Colon (tissue), 2 donors: ENCODE data around the gene PLXNA4.
"Not testable (repeated sequence)": the region's sequence is repeated elsewhere in the genome, so short reads cannot be mapped to it uniquely, and the experiment has no call there.

Source experiments
- FAIRE-seq: peaks from 2 replicates; lab custom pipeline; 2012; peaks lifted over from hg19 to GRCh38; lab: Jason Lieb, UNC
- donor health status: control.
- donor health status: control.

The PLXNA4 gene, protein sequence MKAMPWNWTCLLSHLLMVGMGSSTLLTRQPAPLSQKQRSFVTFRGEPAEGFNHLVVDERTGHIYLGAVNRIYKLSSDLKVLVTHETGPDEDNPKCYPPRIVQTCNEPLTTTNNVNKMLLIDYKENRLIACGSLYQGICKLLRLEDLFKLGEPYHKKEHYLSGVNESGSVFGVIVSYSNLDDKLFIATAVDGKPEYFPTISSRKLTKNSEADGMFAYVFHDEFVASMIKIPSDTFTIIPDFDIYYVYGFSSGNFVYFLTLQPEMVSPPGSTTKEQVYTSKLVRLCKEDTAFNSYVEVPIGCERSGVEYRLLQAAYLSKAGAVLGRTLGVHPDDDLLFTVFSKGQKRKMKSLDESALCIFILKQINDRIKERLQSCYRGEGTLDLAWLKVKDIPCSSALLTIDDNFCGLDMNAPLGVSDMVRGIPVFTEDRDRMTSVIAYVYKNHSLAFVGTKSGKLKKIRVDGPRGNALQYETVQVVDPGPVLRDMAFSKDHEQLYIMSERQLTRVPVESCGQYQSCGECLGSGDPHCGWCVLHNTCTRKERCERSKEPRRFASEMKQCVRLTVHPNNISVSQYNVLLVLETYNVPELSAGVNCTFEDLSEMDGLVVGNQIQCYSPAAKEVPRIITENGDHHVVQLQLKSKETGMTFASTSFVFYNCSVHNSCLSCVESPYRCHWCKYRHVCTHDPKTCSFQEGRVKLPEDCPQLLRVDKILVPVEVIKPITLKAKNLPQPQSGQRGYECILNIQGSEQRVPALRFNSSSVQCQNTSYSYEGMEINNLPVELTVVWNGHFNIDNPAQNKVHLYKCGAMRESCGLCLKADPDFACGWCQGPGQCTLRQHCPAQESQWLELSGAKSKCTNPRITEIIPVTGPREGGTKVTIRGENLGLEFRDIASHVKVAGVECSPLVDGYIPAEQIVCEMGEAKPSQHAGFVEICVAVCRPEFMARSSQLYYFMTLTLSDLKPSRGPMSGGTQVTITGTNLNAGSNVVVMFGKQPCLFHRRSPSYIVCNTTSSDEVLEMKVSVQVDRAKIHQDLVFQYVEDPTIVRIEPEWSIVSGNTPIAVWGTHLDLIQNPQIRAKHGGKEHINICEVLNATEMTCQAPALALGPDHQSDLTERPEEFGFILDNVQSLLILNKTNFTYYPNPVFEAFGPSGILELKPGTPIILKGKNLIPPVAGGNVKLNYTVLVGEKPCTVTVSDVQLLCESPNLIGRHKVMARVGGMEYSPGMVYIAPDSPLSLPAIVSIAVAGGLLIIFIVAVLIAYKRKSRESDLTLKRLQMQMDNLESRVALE (N-terminal part only)

DNA sequence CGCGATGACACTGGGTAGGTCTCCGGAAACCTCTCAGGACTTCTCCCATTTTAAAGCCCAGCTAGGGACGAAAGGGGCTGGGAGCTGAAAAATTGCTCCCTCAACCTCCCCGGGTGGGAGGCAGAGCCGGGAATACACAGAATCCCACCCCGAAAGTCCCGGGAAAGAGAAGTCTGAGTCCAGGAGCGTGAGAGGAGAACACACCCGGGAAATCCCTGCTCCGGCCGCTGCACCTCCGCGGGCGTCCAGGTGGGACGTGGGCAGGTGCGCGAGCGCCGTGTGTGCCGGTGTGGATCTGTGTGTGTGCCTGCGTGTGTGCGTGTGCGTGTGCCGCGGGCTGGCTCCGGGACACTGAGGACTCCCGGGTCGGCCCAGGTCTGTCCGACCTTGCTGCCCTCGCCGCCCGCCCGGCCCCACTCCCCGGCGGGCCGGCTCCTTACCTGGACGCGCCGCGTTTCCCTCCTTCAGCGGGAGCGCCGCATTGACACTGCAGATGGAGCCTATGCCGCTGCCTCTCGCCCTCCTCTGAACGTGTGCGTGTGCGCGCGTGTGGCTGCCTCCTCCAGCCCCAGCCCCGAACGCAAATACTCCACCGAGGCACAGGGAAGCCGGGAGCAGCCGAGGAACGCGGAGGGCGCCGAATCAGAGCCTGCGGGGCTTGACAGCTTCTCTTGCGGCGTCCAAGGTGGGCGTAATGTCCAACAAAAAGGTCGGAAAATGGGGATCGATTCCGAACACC lies at the start of gene PLXNA4:
Gene PLXNA4, minus strand, starts transcription at position 489 of the 739 bp plus-strand sequence. CDS start 67,777 bp downstream, outside the sequence.
- no peak for FAIRE-seq

DNA sequence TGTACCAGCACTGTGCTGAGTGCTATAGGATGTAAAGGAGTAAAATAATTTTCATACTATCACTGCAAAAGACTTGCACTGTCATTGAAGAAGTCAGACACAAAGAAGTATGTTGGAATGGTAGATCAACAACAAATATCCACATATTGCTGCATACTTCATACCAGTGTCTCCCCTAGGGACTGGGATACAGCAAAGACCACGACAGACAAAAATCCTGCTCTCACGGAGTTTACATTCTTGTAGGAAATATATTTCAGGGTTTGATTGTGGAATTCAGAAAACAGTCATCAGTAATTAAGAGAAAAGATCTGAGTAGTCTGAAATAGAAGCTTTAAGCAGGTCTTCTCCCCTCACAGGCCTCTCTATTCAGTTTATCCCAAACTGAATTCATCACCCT lies 49.4 kb upstream of the PLXNA4 start:
- no peak for FAIRE-seq

DNA sequence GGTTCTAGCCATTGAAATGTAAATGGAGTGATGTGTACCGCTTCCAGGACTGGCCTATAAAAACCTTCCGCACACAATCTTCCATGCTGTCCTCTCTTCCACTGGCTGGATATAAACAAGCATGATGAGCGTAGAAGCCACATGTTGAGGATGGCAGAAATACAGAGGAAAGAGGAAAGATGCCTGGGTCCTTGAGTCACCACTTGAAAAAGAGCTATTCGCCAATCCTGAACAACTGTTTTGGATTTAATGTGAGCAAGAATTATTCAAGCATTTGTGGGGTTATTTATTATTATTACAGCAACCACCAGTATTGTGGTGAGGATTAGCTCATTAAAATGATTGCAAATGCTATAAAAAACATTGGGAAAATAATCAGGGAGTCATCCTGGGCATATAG lies 45.8 kb upstream of the PLXNA4 start:
- FAIRE-seq = no peak

DNA sequence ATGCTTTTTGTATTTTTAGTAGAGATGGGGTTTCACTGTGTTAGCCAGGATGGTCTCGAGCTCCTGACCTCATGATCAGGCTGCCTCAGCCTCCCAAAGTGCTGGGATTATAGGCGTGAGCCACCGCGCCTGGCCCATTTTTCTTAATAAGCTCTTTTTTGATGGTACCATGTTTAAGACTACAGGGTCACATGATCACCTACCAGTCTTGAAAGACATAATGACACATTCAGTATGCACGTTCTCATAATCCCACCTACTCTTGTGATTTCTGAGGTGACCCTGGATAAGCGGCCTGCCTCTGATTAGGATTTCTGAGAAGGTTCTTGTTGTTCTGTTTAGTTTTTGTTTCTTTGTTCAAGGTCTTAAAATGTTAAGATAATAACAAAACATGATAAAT lies 43.7 kb upstream of the PLXNA4 start:
- no peak for FAIRE-seq

DNA sequence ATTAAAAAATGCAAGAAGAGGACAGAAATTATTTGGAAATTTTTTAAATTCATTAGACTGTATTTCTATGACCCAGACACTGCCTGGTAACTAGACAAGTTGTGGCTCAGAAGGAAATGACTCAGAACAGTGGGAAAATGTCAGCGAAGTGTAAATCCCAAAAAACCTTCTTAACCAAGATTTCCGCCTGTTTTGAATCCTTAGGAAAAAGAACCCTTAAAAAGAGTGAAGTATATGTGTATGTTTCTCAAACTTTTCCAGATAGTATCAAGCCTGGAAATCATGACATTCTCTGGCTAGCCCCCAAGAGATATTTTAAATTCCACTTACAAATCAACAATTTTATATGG lies 42.7 kb upstream of the PLXNA4 start:
- FAIRE-seq = no peak

DNA sequence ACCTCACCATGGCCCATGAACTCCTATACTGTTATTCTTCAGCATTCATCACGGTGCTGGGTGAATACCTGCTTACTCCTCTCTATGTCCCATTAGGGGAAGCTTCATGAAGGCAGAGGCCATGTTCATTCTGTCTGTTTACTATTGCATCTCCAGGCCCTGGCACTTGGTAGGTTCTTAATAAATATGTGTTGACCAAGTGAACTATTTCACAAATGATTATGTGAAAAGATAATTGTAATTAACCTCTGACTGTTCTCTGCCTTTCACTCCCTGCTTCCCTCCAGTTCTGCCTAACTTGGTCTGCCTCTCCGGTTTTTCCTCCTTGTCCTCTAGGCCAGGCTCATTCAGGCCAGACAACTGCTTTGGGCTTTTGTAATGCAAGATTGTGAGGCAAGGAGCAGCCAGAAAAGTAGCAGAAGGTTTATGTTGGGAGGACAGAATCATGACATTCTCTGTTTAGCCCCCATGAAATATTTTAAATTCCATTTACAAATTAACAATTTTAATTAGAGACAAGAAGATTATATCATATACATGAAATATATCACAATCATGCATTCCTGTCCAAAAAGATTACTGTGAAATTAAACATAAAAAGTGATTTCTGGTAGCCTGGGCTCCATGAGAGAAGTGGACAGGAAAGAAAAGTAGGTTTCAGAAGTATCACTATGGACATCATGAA lies 42.1 kb upstream of the PLXNA4 start:
- FAIRE-seq = no peak

DNA sequence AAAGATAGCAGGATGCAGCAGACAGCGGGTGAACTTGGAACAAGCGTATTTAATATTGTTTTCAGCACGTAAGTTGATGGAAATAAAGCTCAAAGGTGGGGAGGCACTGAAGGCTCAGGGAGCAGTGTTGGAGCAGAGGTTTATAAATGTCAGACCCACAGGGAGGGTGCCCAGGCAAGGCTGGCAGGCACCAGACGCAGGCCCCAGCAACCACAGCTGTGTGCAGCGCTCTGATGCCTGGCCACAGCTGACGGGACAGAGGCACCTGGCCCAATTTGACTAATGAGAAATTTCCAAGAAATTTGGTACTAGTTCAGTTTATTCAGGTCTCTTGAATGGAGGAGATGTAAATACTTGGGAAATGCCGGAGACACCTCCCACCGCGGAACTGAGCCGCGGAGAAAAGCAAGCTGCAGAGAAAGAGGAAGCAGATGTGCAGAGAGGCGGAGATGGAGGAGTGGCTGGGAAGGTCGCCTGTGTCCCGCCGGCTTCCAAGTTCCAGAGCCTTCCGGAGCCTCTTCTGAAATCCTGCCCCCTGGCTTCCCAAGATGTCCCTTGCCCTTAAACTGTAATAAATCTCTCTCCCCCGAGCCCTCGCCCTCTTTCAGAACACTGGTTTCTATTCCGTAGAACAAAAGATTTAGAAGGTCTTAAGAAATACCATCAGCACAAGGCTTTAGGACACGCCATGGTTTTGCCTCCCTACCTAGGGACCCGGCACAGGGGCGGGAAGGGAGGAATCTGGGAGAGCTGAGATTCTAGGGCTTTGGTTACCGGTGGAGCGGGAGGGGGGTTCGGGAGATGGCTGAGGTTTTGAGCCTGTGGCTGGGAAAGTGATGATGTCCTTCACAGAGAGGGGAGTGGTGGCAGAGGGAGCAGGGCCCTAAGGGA lies 38.4 kb upstream of the PLXNA4 start:
- FAIRE-seq = no peak

DNA sequence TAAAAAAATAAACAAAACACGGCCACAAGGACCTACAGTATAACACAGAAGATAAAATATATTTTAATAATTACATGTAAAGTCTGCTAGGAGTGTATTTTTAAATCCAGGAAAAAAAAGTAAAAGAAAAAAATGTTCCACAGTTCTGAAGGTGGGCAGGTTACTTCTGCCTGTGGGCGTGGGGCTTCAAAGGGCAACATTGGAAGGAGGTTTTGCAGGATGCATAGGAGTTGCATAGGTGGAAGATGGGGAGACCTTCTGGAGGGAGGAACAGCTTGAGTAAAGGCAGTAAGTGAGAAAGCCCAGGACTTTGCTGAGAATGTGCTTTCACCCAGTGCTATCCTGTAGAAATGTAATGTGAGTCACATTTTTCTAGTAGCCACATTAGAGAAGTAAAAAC lies 37.5 kb upstream of the PLXNA4 start:
- FAIRE-seq = no peak

DNA sequence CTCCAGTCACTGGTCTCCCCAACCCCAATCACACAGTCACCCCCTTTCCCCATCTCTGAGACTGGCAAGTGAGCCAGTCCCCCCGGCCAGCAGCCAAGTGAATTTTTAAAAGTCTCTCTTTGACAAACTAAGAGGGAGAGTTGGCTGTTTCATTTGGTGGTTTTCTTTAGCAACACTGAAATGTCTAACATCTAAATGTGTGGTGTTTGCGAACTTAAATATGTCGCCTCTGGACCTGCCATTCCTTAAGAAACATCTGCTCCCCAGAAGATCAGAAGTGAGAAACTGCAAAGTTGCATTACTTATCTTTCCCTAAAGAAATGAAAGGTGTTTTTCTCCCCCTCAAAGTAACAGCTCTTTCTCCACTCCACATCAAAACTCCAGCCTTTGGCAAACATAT lies 34.7 kb upstream of the PLXNA4 start:
- no peak for FAIRE-seq

DNA sequence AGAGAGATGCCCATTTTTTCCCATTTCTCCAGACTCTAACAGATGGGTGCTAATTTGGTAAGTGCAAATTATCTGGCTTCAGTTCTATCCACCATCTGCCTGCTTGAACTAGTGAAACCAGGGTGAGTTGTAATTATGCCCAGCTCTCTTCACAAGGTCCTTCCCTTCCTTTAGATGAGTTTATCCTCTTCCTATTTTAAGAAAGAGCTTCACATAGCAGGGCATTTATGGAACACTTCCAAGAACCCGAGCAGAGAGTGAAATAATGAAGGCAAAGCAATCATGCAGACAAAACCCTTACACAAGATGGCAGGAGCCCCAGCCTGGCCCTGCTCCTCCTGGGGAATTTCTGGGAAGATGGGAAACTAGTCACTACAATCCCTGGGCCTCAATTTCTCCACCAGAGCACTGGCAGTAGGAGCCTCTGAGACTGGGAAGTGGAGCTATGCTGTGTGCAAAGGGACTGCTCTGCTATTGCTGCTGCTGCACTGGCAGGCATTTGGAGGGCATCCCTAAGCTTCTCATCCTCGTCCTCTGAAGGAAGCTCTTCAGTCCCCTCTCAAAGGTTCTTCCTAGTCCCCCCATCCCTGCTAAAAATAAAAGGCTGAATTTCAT lies 33.7 kb upstream of the PLXNA4 start:
- FAIRE-seq = no peak

DNA sequence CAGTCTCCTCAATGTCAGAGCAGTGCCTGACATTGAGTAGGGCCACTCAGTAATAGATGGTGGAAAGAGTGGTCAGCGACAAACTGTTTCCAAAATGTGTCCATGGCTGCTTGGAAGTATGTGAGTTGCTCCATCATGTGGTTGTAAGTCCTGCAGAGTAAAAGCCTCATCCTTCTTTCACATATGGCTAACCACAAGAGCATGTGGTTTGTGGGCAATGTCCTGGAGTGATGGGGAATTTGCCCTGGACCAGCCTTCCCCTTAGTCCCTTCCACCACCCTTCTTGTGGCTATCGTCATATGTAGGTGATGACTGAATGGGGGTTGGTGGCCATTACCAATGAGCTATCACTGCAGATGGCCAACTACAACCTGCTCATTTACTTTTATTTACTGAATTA lies 33.0 kb upstream of the PLXNA4 start:
- FAIRE-seq = no peak

DNA sequence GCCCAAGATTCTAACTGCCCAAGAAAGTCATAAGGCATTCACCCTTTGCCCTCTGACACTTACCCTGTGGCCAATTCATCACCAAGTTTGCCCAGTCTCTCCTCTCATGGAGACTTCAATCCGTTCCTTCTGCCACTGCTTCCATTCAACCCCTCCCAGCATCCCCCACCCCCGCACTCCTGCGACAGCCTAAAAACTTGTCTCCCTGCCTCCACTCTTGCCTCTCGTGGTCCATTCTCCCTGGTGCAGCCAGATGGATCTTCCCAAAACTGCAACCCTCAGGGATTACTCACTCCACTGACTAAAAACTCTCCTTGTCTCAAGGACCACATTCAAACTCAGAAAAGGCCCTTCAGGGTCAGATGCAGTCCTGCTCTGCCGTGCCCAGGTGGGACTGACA lies 32.3 kb upstream of the PLXNA4 start:
- no peak for FAIRE-seq

DNA sequence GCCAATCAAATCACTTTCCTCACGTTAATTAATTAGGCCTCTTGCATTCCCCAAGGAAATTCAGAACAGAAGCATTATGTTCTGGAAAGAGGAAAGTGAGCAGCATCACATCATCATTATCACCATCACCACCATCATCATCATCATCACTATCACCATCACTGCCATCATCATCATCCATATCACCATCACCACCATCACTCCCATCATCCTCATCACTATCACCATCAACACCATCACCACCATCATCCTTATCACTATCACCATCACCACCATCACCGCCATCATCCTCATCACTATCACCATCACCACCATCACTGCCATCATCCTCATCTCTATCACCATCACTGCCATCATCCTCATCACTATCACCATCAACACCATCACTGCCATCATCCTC lies 31.4 kb upstream of the PLXNA4 start:
- FAIRE-seq = no peak

DNA sequence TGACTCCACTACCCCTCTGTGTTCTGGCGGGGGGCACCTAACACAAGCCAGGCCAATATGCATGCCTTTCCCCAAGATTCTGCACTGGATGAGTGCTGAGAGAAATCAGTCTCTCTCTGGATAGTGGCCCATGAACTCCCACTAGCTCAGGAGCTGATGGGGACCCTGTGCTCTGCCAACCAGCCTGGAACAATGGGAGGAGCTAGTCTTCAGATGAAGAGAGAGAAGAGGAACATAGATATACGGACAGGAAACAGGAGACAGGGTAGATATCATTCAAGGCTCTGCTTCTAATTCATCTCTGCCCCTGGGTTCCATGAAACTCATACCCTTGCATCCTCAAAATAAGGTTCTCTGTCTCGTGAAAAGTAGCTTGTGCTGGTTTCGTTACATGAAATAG lies 27.9 kb upstream of the PLXNA4 start:
- no peak for FAIRE-seq

DNA sequence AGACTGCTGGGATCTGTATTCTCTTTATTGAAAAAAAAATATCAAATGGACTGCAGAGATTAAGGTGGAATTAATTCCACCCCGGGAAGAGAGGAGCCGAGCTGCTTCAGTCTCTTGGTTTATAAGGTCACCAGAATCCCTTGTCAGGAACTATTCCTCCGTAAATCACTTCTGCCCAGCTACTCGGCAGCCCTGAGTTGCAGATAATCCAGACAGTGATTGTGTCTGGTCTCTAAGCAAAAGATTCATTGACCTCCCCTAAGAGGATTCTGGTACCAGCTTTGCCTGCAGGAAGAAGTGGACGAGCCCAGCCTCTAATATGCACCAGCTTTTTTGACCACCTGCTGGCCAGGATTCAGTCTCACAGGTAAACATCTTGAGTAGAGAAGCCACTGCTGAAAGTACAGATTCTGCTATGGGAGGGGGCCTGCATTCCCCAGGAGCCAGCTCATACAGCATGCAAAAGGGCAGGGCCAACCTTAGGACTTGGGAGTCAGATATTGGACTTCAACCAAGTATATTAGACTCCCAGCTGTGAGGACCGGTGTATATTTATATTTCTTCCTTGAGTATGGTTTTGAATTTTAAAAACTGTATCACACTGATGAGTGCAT lies 27.1 kb upstream of the PLXNA4 start:
- no peak for FAIRE-seq

DNA sequence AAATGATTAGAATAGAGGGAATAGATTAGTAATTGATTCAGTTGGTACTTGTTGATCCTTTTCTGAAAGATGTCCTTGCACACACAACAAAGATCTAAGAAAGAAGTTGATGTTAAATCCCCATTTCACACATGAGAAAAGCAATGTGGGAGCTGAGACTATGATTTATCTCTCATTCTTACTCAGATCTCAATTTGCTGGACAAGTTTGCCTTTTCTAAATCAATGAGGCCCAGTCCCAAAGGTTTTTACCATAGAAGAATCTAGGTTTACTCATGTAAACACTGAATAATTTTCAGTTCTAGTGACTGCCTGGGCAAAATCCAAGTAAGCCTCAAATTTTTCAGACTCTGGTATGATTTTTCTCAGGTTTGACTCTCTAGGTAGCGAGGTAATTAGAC lies 25.5 kb upstream of the PLXNA4 start:
- no peak for FAIRE-seq

DNA sequence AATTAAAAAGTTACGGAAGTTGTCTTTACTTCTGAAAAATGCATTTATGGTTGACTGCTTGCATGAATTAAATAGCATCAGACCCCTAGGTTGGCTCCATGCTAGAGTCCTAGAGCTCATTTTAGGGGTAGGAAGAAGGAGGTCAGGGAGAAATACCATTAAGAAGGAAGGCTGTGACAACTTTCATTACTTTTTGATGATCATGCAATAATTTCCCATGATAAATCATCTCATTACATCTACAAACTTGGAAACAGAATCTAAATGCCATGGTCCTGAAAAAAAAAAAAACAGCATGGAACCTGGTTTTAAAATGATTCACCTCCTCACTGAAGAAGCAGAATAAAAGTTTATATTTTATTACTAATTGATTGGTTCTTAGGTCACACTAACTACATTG lies 20.3 kb upstream of the PLXNA4 start:
- no peak for FAIRE-seq

DNA sequence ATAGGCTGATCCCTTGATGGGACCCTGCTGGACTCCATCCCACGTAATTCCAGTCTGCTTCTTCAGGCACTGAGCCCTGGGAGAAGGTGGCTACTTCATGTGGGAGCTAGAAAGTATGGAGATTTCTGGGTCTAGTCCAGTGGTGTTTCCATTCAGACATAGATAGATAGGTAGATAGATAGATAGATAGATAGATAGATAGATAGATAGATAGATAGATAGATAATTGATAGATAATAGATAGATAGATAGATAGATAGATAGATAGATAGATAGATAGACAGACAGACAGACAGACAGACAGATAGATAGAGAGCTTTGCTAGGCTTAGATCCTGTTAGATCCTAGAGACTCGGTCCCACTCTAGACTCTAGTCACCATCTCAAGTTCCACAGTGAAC lies 18.5 kb upstream of the PLXNA4 start:
- FAIRE-seq = not testable (repeated sequence)

DNA sequence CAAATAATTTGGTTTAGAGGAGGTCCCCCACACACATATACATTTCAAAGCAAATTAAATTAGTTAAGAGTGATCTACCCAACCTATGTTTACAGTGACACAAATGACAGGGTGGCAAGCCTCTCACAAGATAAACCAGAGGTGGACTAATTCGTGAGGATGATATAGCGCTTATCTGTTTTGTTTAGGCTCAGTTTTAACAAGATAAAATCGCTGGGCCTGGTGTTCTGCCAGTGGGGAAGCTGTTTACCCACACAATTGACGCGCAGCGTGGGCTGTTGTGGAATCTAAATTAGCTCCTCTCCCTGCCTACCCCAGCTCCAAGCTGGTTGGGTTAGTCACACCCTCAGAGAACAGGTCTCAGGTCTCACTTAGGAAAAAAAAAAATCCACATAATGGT lies 16.7 kb upstream of the PLXNA4 start:
- no peak for FAIRE-seq
